GM06990 (cell line): ENCODE data around the gene CDK18.

Source experiments
- DNase-seq: peaks from one replicate; pipeline ENCODE4 v3.0.0-alpha.2; 2011; ENCODE audit not compliant: insufficient read length; ENCODE audit errors: extremely low read depth
- H3K27me3 ChIP-seq: replicated peaks from 2 replicates; pipeline ENCODE4 v1.6.0; 2011; ENCODE audit warnings: low read length; ENCODE audit not compliant: control insufficient read depth, insufficient read depth
- H3K36me3 ChIP-seq: 2 replicates; pipeline ENCODE4 v1.5.1; 2011; ENCODE audit warnings: low read length; ENCODE audit not compliant: control insufficient read depth, insufficient read depth
- H3K4me3 ChIP-seq: replicated peaks from 2 replicates; pipeline ENCODE4 v1.5.1; 2011; ENCODE audit warnings: low read depth, mild to moderate bottlenecking, control low read depth, low read length
- TF ChIP-seq, protein P1 (sequence below): IDR thresholded peaks from 2 replicates; pipeline ENCODE4 v1.5.1; 2011; ENCODE audit warnings: low read length, control low read depth, mild to moderate bottlenecking, inconsistent platforms; ENCODE audit not compliant: insufficient read depth, poor library complexity, severe bottlenecking

CDK18 gene

DNA sequence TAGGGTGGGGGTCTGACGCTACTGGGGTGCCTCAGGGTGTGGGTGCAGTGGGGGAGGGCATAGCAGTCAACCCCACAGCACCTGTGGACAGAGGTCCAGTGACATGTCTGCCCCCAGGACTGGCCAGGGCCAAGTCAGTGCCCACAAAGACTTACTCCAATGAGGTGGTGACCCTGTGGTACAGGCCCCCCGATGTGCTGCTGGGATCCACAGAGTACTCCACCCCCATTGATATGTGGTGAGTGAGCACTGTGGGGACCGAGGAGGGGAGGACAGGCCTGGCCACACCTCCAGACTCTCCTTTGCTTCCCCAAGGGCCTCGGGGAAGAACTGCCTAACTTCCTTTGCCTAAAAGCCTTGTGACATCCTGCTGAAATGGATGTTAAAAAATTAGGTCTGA, 23.5 kb downstream of the CDK18 start:
- TF ChIP-seq, protein P1, sequence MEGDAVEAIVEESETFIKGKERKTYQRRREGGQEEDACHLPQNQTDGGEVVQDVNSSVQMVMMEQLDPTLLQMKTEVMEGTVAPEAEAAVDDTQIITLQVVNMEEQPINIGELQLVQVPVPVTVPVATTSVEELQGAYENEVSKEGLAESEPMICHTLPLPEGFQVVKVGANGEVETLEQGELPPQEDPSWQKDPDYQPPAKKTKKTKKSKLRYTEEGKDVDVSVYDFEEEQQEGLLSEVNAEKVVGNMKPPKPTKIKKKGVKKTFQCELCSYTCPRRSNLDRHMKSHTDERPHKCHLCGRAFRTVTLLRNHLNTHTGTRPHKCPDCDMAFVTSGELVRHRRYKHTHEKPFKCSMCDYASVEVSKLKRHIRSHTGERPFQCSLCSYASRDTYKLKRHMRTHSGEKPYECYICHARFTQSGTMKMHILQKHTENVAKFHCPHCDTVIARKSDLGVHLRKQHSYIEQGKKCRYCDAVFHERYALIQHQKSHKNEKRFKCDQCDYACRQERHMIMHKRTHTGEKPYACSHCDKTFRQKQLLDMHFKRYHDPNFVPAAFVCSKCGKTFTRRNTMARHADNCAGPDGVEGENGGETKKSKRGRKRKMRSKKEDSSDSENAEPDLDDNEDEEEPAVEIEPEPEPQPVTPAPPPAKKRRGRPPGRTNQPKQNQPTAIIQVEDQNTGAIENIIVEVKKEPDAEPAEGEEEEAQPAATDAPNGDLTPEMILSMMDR, result no peak
- DNase-seq, result no peak
- H3K36me3 ChIP-seq, result no peaks in the 10 kb centered on the region
- peaks cover 8% of the 10 kb centered on the region for H3K27me3 ChIP-seq
- H3K4me3 ChIP-seq, result no peak overlapping the region

DNA sequence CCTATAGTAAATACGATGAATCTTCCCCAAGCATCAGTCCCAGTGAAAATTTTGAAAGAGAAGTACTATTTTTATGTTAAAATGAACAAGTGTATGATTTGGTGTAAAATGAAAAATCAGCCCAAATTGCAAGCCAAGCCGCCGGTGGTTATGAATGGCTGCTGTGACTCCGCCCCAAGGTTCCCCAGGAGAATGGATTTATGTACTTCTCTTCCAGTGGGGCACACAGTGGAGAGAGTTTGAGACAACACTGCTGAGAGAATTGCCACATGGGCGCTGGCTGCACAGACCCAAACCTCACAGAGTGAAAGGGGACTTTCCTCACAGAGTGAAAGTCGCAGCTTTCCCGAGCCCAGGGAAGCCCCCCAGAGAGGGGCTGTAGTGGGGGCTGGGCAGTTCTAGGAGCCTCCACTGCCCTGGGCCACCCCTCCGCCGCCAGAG, 24.0 kb downstream of the CDK18 start:
- Histone ChIP-seq H3K27me3 (peaks cover 8% of the 10 kb centered on the region), H3K36me3 (no peaks in the 10 kb centered on the region), H3K4me3 (no peak overlapping the region)
- TF ChIP-seq, protein P1, result no peak
- DNase-seq, result no peak

DNA sequence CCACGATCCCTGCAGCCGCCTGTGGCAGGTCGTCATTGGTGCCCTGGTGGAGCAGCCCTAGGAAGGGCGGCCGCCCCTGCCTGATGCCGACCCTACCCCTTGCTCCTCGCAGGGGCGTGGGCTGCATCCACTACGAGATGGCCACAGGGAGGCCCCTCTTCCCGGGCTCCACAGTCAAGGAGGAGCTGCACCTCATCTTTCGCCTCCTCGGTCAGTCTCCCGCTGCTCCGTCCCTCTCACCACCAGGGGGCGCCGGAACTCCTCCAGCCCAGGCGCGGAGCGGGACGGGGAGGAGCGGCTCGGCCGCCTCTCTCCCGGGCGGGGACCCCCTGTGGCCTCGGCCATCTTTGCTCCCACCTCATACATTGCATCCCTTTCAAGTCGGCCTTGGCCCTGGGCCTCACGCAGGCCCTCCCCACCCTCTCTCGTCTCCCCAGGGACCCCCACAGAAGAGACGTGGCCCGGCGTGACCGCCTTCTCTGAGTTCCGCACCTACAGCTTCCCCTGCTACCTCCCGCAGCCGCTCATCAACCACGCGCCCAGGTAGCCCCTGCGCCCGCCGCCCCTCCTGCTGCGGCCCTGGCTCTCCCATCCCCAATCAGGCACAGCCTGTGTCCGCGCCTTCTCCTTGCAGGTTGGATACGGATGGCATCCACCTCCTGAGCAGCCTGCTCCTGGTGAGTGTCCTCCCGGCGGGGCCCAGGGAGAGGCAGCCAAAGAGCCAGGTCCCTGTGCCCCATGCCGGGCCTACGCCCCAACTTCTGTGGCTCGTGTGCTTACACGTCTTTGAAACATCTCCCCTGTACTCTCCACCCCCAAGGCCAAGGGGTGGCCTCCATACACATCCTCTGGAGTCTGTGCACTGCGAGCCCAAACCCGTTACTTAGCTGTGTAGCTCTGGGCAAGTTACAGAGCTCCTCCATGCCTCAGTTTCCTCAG, 24.7 kb downstream of the CDK18 start:
- peak; percentile 65 for DNase-seq
- no peaks in the 10 kb centered on the region for H3K36me3 ChIP-seq
- peaks cover 8% of the 10 kb centered on the region for H3K27me3 ChIP-seq
- H3K4me3 ChIP-seq, result peak overlapping the region; percentile 36
- TF ChIP-seq, protein P1, result peak; percentile 94

DNA sequence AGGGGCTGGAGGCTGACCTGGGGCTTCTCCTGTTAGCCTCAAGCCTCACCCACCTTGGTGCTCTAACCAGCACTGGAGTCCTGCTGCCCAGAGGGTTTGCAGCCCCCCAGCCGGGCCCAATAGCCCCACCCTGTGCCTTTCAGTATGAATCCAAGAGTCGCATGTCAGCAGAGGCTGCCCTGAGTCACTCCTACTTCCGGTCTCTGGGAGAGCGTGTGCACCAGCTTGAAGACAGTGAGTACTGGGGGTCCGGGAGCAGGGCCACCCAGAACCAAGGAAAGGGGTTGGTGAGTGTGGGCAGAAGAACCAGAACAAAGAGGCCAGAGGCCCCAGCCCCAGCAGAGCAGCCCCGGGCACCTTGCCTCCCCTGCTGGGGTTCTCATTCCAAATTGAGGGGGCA, 25.6 kb downstream of the CDK18 start:
- no peak for DNase-seq
- TF ChIP-seq, protein P1, result no peak
- Histone ChIP-seq H3K27me3 (peaks cover 8% of the 10 kb centered on the region), H3K36me3 (no peaks in the 10 kb centered on the region), H3K4me3 (no peak overlapping the region)

DNA sequence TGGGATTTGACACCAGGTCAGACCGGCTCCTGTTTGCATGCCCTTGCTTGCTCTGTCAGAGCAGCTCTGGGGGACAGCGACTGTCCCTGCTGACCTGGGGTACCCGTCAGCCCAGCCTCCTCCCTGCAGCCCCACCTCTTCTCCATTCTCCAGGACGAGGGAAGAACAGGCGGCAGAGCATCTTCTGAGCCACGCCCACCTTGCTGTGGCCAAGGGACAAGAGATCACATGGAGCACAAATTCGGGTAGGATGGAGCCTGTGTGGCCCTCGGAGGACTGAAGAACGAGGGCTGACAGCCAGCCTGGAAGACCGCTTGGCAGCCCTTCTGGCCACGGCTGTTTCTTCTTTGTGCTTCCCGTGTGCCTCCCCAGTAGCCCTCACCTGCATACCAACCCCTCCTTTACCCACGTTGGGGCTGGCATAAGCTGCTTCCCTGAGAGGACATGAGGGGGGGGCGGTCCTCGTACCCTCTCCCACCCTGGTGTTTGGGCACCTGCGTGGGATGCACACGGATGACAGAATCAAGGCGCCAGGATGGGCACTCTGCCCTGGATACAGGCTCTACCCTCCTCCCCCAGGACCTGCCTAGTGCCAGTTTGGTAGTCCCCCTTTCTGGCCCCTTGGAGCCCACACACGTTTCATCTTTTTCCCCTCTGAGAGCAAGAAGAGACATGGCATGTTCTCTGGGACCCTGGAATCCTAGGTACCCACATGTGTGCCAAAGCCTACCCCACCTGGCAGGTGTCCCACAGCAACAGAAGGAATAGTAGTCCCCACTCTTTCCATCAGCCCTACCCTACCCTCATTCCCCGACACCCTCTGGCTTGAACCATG, 26.9 kb downstream of the CDK18 start:
- H3K27me3 ChIP-seq, result peaks cover 8% of the 10 kb centered on the region
- DNase-seq, result no peak

More for the DNA sequence above, 26.9 kb downstream of the CDK18 start:
- Histone ChIP-seq H3K36me3 (no peaks in the 10 kb centered on the region), H3K4me3 (no peak overlapping the region)
- TF ChIP-seq, protein P1, result no peak
